Fibroblast of lung (primary cell): ENCODE measurements around the gene STEAP1.

Experiments used
- CTCF ChIP-seq, 2 donors: IDR thresholded peaks in 1 of 2; conservative IDR thresholded peaks in 1 of 2; 1 replicate in 1 of 2; 2 replicates in 1 of 2; pipeline ENCODE4 v1.5.1; 2011 to 2012; ENCODE audit warnings: low read length in 2 of 2, control low read depth in 1 of 2, inconsistent platforms in 1 of 2, low read depth in 1 of 2, mild to moderate bottlenecking in 1 of 2
- EZH2 ChIP-seq: IDR thresholded peaks from 2 replicates; pipeline ENCODE4 v1.5.1; 2012; ENCODE audit warnings: low read length, control low read depth, mild to moderate bottlenecking; ENCODE audit errors: missing control alignments

DNA sequence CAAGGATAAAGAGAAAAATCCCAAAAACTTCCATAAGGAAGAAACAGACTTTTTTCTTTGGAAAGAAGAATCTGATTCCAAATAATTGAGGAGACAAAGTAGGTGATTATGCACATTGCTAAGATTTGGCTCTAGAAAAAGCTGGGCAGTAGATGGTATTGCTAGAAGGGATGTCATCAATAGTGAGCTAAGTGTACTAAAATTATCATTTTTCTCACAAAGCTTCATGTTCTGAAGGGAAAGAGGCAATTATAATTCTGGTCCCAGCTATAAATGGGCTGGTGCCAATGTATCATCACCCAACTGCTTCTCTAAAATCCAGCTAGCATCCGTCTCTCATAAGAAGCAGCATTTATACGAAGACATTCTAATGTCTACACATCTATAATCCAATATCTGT is 23.9 kb downstream of the STEAP1 start:
- TF ChIP-seq CTCF (conservative IDR thresholded peaks at IDR 0.05 in 1 of 2, IDR thresholded peaks at IDR 0.05 in 1 of 2; ENCODE audit: low read depth in 1 of 2, low read length in 2 of 2) (no peak), EZH2 (no peak)
